ENCODE results near the gene NPFFR1.
A peak's percentile ranks its signal among the peaks of the same experiment; 100 is the strongest.

DNA sequence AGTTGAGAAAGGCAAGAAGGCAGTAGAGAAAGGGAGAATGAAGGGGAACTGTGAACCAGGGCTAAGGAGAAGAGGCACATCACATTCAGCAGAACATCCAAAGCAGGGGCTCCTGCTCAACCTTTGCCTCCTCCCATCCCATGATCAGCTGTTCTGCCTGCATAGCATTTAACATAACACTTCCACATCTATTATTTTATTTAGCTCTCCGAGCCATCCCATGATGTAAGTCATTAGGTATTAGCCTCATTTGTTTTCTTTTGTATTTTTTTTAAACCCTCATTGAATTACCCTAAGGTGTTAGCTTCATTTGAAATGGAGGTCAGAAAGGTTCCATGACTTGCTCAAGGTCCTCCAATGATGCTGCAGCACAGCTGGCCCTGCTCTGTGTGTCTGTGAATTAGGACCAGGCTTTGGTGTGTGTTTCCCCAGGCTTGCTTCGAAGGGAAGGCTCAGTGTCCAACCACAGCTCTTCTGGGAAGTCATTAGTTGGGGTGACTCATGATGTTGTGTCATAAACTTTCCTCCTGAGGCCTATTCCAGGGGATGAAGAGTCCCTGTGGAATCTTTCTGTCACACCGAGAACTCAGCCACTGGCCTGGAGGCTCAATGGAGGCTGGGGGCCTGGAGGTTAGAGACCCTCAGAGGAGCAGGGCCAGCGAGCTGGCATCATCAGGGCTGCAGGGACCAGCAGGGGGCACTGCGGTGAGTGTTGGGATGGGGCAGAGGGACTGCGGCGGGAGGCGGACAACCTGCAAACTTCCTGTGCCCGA lies 16.5 kb downstream of the NPFFR1 start:
- TF ChIP-seq POLR2A (IDR thresholded peaks at IDR 0.05) (no peak), POLR2AphosphoS5 (IDR thresholded peaks at IDR 0.05) (peak in 1 of 3 donors; percentile 64), EP300 (IDR thresholded peaks at IDR 0.05) (no peak)
- TF ChIP-seq, protein P1, sequence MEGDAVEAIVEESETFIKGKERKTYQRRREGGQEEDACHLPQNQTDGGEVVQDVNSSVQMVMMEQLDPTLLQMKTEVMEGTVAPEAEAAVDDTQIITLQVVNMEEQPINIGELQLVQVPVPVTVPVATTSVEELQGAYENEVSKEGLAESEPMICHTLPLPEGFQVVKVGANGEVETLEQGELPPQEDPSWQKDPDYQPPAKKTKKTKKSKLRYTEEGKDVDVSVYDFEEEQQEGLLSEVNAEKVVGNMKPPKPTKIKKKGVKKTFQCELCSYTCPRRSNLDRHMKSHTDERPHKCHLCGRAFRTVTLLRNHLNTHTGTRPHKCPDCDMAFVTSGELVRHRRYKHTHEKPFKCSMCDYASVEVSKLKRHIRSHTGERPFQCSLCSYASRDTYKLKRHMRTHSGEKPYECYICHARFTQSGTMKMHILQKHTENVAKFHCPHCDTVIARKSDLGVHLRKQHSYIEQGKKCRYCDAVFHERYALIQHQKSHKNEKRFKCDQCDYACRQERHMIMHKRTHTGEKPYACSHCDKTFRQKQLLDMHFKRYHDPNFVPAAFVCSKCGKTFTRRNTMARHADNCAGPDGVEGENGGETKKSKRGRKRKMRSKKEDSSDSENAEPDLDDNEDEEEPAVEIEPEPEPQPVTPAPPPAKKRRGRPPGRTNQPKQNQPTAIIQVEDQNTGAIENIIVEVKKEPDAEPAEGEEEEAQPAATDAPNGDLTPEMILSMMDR (IDR thresholded peaks at IDR 0.05), result no peak
